Thyroid gland (tissue), 4 donors: ENCODE measurements around the gene CARD11.

ENCODE experiments used
- POLR2A ChIP-seq, 2 donors: fragments of 450-650 bp; IDR thresholded peaks; one replicate each; pipeline ENCODE4 v1.6.1; 2017; ENCODE audit warnings: antibody characterized with exemption in 2 of 2, mild to moderate bottlenecking in 2 of 2, moderate library complexity in 1 of 2
- TF ChIP-seq, protein P1 (sequence below), 6 experiments: fragments of 200-600 bp in 3 of 6; fragments of 450-650 bp in 3 of 6; sonication (generic) in 3 of 6; IDR thresholded peaks; one replicate each; pipeline ENCODE4 v1.5.1; 2016 to 2019; ENCODE audit warnings: antibody characterized with exemption in 6 of 6, mild to moderate bottlenecking in 2 of 6, inconsistent platforms in 1 of 6, moderate library complexity in 1 of 6

DNA sequence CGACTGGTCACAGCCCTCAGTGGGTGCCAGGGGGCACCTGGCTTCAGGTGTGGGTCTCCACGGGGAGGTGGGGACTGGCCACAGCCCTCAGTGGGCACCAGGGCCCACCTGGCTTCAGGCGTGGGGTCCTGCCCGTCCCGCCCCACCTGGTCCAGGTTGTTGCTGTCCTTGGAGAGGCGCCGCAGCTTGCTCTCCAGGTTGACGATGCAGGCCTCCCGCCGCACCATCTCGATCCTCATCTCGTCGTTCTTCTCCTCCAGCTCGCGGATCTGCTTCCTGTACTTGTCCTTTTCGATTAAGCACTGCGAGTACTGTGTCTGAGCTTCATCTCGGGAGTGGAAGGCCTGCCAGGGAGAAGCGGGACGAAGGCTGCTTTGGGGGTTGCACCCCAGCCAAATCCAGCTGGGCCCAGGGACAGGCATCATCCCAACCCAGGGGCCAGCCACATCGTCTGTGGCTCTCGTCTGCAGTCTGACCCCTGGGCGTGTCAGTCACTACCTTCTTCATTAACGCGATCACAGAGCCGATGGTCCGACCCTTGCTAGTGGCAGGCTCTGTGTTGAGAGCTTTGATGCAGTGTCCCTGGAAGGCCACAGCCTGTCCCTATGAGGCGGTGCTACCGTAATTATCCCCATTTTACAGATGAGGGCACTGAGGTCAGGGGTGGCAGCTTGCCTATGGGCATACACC is 106.6 kb downstream of the CARD11 start:
- TF ChIP-seq, protein P1, sequence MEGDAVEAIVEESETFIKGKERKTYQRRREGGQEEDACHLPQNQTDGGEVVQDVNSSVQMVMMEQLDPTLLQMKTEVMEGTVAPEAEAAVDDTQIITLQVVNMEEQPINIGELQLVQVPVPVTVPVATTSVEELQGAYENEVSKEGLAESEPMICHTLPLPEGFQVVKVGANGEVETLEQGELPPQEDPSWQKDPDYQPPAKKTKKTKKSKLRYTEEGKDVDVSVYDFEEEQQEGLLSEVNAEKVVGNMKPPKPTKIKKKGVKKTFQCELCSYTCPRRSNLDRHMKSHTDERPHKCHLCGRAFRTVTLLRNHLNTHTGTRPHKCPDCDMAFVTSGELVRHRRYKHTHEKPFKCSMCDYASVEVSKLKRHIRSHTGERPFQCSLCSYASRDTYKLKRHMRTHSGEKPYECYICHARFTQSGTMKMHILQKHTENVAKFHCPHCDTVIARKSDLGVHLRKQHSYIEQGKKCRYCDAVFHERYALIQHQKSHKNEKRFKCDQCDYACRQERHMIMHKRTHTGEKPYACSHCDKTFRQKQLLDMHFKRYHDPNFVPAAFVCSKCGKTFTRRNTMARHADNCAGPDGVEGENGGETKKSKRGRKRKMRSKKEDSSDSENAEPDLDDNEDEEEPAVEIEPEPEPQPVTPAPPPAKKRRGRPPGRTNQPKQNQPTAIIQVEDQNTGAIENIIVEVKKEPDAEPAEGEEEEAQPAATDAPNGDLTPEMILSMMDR (IDR thresholded peaks at IDR 0.05): no peak
- TF ChIP-seq POLR2A (IDR thresholded peaks at IDR 0.05): no peak
